A673 (cell line): ENCODE results near the gene STK26. TPM values are rescaled to one million over a fixed set of nuclear protein-coding genes. Genes with fewer than 3 reads are reported as not detected.

Source experiments
- BruUV-seq: library from RNA; stranded (reverse); fragments of 400-500 nt; replicated peaks from 2 replicates; lab custom pipeline; 2021; lab: Mats Ljungman, UMichigan
- CTCF ChIA-PET: fragments of 300-600 bp; sonication (Branson Sonifier 250); formaldehyde crosslinking; loops from one replicate; lab custom pipeline; 2022; ENCODE audit warnings: antibody characterized with exemption; lab: Charles Lee
- POLR2A ChIA-PET: fragments of 300-600 bp; sonication (Branson Sonifier 250); formaldehyde crosslinking; loops from one replicate; lab custom pipeline; 2022; ENCODE audit warnings: antibody characterized with exemption; ENCODE audit not compliant: low non-redundant PET; lab: Charles Lee
- DNase-seq: peaks from one replicate; pipeline ENCODE4 v3.0.0-alpha.2; 2015; ENCODE audit warnings: low spot score
- H3K27ac ChIP-seq: fragments of 200-600 bp; sonication (generic); 2 replicates; pipeline ENCODE4 v1.5.1; 2016; ENCODE audit warnings: mixed run types, low read depth, mild to moderate bottlenecking, mixed read lengths, antibody characterized with exemption, low read length; ENCODE audit not compliant: poor library complexity, severe bottlenecking
- H3K27me3 ChIP-seq: fragments of 200-600 bp; sonication (generic); replicated peaks from 2 replicates; pipeline ENCODE4 v1.6.1; 2017; ENCODE audit warnings: mixed run types, low read depth, mild to moderate bottlenecking, mixed read lengths, antibody characterized with exemption, low read length; ENCODE audit not compliant: insufficient read depth, poor library complexity
- H3K36me3 ChIP-seq: fragments of 200-600 bp; sonication (generic); 2 replicates; pipeline ENCODE4 v1.6.1; 2016; ENCODE audit warnings: mixed run types, mild to moderate bottlenecking, mixed read lengths, antibody characterized with exemption, low read length; ENCODE audit not compliant: insufficient read depth, poor library complexity, severe bottlenecking
- H3K4me1 ChIP-seq: fragments of 200-600 bp; sonication (generic); 2 replicates; pipeline ENCODE4 v1.6.1; 2017; ENCODE audit warnings: mixed run types, mild to moderate bottlenecking, mixed read lengths, antibody characterized with exemption, low read length; ENCODE audit not compliant: insufficient read depth, poor library complexity, severe bottlenecking
- H3K4me3 ChIP-seq: fragments of 200-600 bp; sonication (generic); 2 replicates; pipeline ENCODE4 v1.5.1; 2016; ENCODE audit warnings: low read depth, mixed run types, mild to moderate bottlenecking, mixed read lengths, low read length; ENCODE audit not compliant: poor library complexity, severe bottlenecking
- H3K9me3 ChIP-seq: fragments of 200-600 bp; sonication (generic); 2 replicates; pipeline ENCODE4 v1.6.1; 2016; ENCODE audit warnings: mixed run types, low read depth, mild to moderate bottlenecking, mixed read lengths, antibody characterized with exemption, low read length; ENCODE audit not compliant: poor library complexity, severe bottlenecking
- CTCF ChIP-seq: fragments of 300-800, 200-600 bp; sonication (generic); conservative IDR thresholded peaks from 2 replicates; pipeline ENCODE4 v1.5.1; 2017; ENCODE audit warnings: low read depth, mild to moderate bottlenecking, antibody characterized with exemption, low read length, moderate library complexity, mixed read lengths
- EZH2 ChIP-seq: fragments of 200-600 bp; sonication (generic); IDR thresholded peaks from 2 replicates; pipeline ENCODE4 v1.6.1; 2017; ENCODE audit warnings: borderline replicate concordance, low read depth, mild to moderate bottlenecking, mixed read lengths, antibody characterized with exemption, low read length; ENCODE audit not compliant: poor library complexity, severe bottlenecking
- intact Hi-C: fragments of 100-400 bp; cut with micrococcal nuclease; formaldehyde crosslinking; loops from one replicate; pipeline ENCODE4 v1.10.0; 2022; ENCODE audit not compliant: unreplicated experiment
- total RNA-seq: library from RNA; stranded (reverse); gene quantifications from 2 replicates; pipeline ENCODE4 v1.2.3, GENCODE V29; 2021

The STK26 gene
- total RNA-seq, 1 experiment from 2014 or later, result 60.8 TPM

DNA sequence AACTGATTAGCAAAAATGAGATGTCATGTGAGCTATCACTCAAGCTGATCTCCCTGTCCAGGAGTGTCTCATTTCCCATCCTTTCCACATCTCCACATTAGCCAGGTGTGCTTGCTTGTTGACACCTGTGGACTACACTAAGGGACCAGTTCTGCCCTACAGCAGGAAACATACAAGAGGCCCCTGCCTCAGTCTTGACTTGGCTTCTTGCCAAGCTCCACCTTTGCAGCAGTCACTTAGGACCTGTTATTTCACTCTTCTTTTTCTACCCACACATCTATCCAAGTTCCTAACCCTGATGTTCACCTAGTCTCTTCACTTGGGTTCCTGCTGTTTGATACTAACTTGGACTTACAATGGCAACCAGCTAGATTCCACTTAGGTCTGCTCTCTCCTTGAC lies 91.5 kb downstream of the STK26 start:
- POLR2A ChIA-PET, result no interaction called here
- DNase-seq, result no peak
- Histone ChIP-seq H3K4me3 (no peak overlapping the region), H3K36me3 (no peaks in the 10 kb centered on the region), H3K27ac (no peak overlapping the region), H3K9me3 (no peaks in the 10 kb centered on the region), H3K4me1 (no peaks in the 10 kb centered on the region), H3K27me3 (peaks cover 6% of the 10 kb centered on the region)
- TF ChIP-seq CTCF (no peak), EZH2 (no peak)
- no TSS peak for BruUV-seq
- CTCF ChIA-PET, result no interaction called here
- intact Hi-C loops, result no loop called here

GRCh38 chrX:132115792-132116191 lies 92.7 kb downstream of the STK26 start:
- no peaks in the 10 kb centered on the region for H3K9me3 ChIP-seq
- no peak overlapping the region for H3K27ac ChIP-seq
- intact Hi-C loops, result no loop called here
- CTCF ChIA-PET, result no interaction called here
- TF ChIP-seq EZH2 (no peak), CTCF (no peak)
- no TSS peak for BruUV-seq
- H3K4me1 ChIP-seq, result no peaks in the 10 kb centered on the region
- POLR2A ChIA-PET, result no interaction called here
- no peaks in the 10 kb centered on the region for H3K36me3 ChIP-seq
- H3K4me3 ChIP-seq, result no peak overlapping the region
- no peak for DNase-seq
- H3K27me3 ChIP-seq, result peaks cover 6% of the 10 kb centered on the region

- CTCF ChIA-PET, result no interaction called here
- Histone ChIP-seq H3K4me1 (no peaks in the 10 kb centered on the region), H3K4me3 (no peak overlapping the region), H3K27ac (no peak overlapping the region), H3K36me3 (no peaks in the 10 kb centered on the region), H3K9me3 (no peaks in the 10 kb centered on the region), H3K27me3 (peaks cover 6% of the 10 kb centered on the region)
- TF ChIP-seq EZH2, result no peak
- TF ChIP-seq CTCF, result no peak
- intact Hi-C loops, result no loop called here
- POLR2A ChIA-PET, result no interaction called here
- BruUV-seq, result no TSS peak
- DNase-seq, result no peak
Observed at GRCh38 chrX:132118358-132118757, 95.3 kb downstream of the STK26 start.
